NCI-H524 treated with DMSO at 0.1 percent for 48 hours (cell line): ENCODE measurements around the gene CCNY.
"Not testable (repeated sequence)": the region's sequence is repeated elsewhere in the genome, so short reads cannot be mapped to it uniquely, and the experiment has no call there.

Source experiments
- DNase-seq: peaks from one replicate; lab custom pipeline; 2025; lab: John Stamatoyannopoulos, UW

The CCNY gene

DNA sequence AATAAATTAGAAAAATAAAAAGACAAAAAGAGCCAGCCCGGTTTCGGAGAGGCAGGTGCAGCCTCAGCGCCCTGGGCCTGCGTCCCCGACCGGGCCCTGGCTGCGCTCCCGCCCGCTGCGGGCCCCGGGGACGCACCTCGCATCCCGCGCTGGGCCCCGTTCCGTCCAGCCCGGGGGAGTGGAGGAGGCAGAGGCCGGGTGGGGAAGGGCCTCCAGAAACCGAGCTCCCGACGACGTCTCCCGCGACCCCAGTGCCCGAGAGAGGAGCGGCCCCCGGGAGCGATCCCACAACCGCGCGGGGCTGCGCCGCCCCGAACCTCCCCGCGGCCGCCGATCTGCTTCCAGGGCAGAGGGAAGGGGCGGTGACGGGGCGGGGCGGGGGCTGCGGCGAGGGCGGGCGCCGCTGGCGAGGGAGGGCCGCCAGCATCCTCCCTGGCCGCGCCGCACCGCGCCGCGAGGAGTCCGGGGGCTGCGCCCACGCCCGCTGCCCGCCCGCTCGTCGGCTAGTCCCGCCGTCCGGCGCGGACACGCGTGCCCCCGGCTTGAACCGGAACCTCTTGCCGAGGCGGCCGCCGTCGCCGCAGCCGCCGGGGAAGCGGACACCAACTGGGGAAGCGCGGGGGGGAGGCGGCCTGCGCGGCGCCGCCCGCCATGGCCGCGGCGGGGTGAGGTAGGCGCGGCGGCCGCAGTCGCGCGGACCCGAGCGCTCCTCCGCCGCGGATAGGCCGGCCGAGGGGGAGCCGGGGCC, at the start of gene CCNY:
CCNY (plus strand) TSS at position 426 of the 748 bp plus-strand sequence. CDS start 545 bp downstream, outside the sequence.
- no peak for DNase-seq

DNA sequence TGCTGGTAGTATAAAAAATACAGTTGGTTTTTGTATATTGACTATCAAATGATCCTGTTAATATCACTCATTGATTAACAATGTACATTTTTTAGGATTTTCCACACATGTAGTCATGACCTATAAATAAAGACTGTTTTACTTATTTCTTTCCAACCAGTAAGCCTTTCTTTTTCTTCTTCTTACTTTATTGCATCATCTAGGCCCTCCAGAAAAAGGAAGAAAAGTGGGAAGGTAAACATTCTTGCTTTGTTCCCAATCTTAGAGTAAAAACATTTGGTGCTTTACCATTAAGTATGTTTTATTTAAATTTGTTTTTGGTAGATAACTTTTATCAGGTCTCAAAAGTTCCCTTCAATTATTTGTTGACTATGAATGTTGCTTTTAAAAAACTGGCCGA, 47.1 kb upstream of the CCNY start:
- DNase-seq, result no peak

GRCh38 chr10:35294506-35294905, 41.8 kb upstream of the CCNY start:
- DNase-seq, result no peak

DNA sequence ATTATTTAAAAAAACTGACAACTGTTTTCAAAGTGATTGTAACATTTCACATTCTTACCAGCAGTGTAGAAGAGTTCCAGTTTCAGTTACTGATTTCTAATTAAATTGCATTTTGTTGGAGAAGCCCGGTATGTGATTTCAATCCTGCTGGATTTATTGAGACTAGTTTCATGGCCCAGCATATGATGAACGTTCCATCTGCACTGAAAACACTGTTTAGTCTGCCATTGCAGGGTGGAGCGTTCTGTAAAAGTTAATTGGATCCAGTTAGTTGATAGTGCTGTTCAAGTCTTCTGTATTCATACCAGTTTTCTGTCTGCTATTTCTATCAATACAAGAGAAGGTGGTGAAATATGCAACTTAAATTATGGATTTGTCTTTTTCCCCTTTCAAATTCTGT, 37.3 kb upstream of the CCNY start:
- DNase-seq, result no peak

- no peak for DNase-seq
These were observed 36.1 kb upstream of the CCNY start for GRCh38 chr10:35300063-35300699.

DNA sequence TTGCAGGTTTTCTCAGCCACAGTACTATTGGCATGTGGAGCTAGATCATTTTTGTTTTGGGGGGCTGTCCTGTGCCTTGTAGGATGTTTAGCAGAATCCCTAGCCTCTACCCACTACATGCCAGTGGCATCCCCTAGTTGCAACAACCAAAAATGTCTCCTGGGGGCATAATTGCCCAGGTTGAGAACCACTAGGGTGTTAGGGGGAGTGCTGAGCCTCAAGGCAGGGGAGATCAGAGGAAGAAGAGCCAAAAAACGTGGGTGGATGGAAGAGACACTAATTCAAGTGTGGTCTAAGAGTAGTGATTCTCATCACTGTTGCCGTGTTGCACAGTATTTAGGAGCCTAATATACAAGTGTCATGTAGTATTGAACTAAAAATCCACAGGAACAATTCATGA, 31.7 kb upstream of the CCNY start:
- no peak for DNase-seq

- DNase-seq, result no peak
These were observed 29.5 kb upstream of the CCNY start for GRCh38 chr10:35306852-35307251.

GRCh38 chr10:35307297-35307696, 29.0 kb upstream of the CCNY start:
- DNase-seq, result no peak

DNA sequence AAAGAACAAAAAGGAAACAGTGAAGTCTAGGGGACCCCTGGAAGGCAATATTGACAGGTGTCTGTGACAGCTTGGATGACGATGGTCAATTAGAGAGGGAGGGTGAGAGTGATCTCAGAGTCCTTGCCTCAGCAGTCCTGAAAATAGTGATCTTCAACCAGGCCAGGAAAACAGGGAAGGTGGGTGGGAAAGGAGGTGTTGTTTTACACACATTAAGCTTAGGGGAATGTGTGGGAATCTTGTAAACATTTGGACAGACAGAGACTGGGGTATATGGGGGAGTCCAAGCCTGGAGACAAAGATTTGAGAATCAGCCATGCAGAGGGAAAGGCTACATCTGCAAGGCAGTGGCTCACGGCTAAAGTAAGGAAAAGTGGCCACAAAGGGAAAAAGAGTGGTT, 27.5 kb upstream of the CCNY start:
- DNase-seq, result no peak

DNA sequence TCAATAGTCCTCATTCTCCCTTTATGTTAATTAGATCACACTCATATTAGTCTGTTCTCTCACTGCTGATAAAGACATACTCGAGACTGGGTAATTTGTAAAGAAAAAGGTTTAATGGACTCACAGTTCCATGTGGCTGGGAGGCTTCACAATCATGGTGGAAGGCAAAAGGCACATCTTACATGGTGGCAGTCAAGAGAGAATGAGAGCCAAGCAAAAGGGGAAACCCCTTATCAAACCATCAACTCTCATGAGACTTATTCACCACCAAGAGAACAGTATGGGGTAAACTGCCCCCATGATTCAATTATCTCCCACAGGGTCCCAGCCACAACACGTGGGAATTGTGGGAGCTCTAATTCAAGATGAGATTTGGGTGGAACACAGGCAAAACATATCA, 22.2 kb upstream of the CCNY start:
- not testable (repeated sequence) for DNase-seq

DNA sequence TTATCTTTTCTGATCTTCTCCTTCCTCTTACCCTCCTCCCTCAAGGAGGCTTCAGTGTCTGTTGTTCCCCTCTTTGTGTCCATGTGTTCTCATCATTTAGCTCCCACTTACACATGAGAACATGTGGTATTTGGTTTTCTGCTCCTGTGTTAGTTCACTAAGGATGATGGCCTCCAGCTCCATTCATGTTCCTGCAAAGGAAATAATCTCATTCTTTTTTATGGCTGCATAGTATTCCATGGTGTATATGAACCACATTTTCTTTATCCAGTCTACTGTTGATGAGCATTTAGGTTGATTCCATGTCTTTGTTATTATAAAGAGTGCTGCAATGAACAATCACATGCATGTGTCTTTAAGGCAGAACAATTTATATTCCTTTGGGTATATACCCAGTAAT, 21.1 kb upstream of the CCNY start:
- DNase-seq, result not testable (repeated sequence)

- DNase-seq, result no peak
These were observed 19.9 kb upstream of the CCNY start for GRCh38 chr10:35316218-35316967.

DNA sequence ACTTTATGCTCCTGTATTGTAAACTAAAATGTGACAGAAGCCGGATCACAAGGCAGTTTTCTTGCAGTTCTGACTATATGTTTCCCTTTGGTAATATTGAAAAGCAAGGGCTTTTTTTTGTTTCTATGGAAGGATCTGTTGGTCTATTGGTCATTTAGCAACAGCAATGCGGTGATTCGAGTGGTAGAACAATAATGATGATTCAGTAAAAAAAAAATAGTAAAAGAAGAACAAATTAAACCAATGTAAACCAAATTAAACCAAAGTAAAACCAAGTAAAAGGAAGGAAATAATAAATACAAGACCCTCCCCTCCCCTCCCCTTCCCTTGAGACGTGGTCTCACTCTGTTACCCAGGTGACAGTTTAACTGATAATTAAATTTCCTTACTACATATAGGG, 17.8 kb upstream of the CCNY start:
- no peak for DNase-seq

GRCh38 chr10:35320341-35320740, 16.0 kb upstream of the CCNY start:
- DNase-seq, result no peak

- DNase-seq, result no peak
These were observed 13.7 kb upstream of the CCNY start for GRCh38 chr10:35322636-35323035.

DNA sequence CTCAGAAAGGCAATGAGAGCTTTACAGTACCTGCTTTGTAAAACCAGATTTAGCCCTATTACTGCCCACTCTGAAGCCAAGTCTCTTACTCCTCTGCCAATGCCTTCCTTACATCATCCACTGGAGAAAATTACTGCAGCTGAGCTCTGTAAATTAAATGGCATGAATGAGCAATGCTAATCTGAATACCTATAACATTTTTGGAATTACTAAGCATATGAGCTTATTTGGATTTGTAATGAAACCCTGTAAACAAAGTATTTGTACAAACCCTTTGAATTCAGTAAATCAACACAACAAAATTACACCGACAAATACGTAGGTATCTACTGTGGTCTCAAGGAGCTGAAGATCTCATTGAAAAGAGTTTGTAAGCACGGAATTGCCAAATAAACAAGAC, 12.1 kb upstream of the CCNY start:
- no peak for DNase-seq

DNA sequence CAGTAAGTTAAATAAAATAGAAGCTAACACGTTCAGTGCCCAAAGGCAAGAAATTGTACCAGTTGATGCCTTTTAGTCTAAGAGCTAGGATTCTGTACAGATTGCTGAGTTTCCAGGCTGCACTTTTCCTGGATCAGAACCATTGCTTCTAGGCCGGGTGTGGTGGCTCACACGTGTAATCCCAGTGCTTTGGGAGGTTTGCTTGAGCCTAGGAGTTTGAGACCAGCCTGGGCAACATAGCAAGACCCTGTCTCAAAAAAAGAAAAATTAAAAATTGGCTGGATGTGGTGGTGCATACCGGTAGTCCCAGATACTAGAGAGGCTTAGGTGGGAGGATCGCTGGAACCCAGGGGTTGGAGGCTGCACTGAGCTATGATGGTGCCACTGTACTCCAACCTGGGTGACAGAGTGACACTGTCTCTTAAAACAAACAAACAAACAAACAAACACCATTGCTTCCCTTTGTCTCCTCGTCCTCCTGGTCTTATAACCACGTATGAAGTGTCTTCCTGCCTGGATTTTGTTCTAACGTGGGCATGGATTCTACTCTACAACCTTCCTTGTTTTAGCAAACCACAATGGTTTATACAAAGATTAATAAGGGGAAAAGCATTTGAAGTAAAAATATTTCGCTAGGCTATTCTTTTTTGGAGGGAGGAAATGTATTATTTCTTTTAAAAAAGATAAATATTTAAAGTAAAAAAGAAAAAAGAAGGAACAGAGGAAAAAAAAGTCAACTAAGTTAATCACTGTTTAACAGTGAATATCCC, 9.7 kb upstream of the CCNY start:
- no peak for DNase-seq

DNA sequence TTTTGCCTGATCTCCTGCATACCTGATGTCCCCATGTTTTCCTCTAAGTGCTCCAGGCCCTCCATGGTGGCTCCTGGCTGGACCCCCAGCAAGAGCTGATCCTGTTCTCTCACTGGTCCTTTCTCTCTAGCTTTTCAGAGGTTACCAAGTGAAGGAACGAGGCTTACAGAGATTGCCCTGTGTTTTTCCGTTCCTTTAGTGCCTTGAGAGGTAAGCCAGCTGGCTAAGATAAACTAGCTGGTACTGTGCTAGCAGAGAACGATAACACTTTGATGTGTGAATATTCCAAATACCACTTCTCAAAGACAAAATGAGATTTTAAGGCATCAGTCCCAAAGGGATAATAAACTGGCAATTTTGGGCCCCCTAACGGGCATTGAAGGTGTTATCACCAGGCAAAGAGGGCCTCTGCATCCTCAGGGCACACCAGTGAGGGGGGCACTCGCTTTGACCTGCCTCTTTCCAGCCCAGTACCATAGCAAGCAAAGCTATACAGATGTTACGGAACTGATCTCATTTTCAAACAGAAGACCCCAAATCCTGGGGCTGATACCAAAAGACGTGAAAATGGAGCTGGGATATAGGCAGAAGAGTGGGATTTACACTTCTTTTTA, 8.4 kb upstream of the CCNY start:
- no peak for DNase-seq

GRCh38 chr10:35328404-35329037, 7.8 kb upstream of the CCNY start:
- DNase-seq, result no peak

DNA sequence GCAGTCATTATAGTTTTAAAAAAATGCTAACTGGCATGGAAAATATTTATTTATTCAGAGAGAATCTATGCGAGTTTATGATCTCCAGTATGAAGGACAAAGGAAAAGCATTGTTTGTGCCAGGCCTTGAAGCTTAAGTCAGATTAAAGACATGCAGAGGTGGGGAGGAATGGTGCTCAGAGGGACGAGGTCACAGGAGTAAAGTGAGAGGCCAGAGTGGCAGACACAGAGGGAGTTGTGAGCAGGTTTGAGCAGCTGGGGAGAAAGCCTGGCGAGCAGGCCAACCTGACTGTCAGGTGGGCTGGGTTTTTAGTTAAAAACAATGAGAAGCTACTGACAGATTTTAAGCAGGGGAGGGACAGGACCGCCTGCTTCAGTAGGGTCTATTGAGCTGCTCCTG, 6.8 kb upstream of the CCNY start:
- DNase-seq, result no peak

DNA sequence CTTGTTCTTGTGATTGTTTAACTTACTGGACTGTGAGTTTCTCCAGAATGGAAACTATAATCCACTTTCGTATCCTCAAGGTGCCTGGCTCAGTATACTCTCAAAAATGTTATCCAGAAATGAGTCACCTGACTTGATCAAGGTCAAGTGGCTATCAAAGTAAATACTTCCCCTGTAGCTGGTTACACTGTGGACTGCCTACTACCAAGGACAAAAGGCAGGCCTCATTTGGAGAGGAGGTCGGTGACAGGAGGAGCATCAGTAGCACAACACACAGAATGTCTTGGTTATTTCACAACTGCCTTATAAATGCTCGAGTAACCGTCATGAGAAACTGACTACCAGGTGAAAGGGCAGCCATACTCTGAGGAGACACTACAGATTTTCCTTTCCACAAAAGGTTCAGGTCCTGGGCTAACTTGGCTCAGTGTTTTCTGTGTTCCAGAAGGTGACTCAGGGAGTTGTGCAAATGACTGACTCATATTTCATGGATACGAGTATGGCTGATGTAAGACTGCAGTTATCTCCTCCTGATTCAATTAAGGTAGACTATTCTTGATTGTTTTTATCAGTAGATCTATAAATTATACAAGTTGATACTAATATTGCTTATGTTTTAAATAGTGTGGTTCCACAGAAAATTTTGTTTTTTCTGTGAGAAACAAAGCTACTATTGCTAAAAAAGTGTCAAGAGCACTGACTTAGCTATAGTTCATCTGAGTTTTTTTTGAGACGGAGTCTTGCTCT, 4.2 kb upstream of the CCNY start:
- DNase-seq, result no peak
